SW480 (cell line): ENCODE results near the gene PMPCA.

Source experiments
- DNase-seq: peaks from one replicate; pipeline ENCODE4 v3.0.0-alpha.2; 2016; ENCODE audit warnings: low spot score

PMPCA gene

GRCh38 chr9:136436055-136436634 is 25.7 kb downstream of the PMPCA start:
- no peak for DNase-seq

DNA sequence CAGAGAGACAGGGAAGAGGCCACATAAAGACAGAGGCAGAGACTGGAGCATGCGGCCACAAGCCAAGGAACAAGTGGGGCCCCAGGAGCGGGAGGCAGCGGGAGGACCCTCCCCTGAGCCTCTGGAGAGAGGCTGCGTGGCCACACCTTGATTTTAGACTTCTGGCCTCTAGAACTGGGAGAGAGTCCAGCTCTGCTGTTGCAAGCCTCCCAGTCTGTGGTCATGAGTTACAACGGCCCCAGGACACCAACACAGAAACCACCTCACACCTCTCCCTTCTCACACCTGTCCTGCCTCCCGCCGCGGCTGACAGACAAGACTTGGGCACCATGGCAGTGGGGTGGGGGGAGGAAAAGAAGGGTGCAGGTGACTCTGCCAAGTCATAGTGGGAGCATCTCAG is 27.0 kb downstream of the PMPCA start:
- no peak for DNase-seq

GRCh38 chr9:136437839-136438547 is 27.5 kb downstream of the PMPCA start:
- no peak for DNase-seq

DNA sequence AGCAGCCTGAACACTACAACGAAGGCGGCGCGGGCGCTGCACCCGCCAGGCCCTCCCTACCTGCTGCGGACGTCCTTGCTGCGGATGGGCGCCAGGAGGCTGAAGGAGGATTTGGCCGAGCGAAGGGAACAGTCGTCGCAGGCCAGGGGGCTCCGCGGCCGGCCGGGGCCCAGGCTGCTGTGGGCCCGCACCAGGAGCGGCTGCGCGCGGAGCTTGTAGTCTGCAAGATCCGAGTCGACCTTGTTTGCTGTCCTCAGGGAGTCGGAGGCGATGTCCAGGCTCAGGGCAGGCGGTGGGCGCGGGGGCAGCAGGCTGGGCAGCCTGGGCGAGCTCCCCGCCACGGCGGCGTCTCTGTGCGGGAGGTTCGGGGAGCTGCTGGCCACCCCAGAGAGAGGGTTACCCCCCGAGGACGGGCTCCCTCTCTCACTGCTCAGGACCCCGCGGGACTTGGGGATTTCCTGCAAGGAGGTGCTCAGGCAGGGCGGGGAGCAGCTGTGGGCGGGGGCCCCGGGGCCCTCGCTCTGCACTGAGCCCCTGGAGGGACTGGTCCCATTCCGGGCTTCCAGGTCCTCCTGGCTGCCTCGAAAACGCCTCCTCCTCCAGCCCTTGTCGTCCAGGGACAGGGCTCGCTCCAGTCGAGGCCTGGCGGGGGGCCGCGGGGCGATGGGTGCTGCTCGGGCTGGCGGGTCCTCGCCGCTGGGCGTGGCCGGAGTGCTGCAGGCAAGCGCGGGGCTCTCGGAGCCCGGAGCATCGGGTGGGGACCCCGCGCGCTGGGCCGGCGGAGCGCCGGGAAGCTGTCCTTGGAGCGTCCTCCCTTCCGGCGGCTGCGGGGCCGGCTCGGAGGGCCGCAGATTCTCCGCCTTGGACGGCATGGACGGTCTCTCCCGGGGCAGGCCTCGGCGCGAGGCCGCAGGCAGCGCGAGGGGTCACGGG is 28.4 kb downstream of the PMPCA start:
- peak; percentile 18 for DNase-seq

GRCh38 chr9:136439481-136440408 is 29.3 kb downstream of the PMPCA start, which contains the start of gene INPP5E:
Gene INPP5E (minus strand): TSS chr9:136439845. CDS start chr9:136439419, 426 bp downstream.
- DNase-seq: peak; percentile 55

GRCh38 chr9:136441191-136441680 is 30.8 kb downstream of the PMPCA start:
- no peak for DNase-seq

DNA sequence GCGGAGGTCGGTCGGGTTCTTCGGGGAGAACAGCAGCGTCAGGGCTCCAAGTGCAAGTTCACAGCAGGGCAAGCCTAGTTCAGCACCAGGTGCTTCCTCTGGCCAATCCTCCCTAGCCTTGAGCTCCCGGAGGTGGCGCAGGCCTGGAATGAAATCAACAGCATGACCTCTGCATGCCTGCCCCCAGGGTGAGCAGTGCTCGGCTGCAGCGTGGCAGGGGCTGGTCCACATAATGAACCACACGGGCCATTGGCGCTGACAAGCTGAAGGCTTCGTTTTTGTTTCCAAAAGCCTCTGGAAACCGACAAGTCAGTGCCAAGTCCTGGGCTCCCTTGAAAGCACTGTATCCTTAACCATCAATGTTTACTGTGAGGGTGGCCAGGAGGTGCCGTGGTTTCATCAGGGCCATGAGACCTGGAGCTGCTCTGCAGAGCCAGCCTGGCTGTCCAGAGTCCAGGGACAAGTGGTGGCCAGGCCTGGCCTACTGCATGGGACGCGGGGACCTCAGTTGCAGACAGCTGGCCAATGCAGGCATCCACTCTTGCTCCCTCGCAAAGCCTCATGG is 31.3 kb downstream of the PMPCA start:
- DNase-seq: no peak

GRCh38 chr9:136442265-136442664 is 31.8 kb downstream of the PMPCA start:
- DNase-seq: no peak

- no peak for DNase-seq
These were observed 32.6 kb downstream of the PMPCA start for GRCh38 chr9:136443087-136443486.

DNA sequence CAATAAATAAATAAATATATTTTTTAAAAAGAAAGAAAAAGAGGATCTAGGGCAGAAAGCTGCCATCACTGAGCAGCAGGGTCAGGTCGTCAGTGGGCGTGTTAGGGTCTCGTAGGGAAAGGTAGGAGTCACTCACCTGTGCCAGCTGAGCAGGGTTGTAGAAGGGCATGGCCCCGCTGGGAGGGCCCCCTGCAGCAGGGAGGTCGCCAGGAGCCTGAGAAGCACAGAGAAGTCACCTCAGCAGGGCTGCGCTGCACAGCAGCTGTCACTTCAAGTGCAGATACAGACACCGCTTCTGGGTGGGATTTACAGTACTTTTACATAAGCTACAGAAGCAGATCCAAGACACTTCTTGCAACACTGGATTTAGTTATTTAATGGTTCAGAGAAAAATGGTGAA is 33.2 kb downstream of the PMPCA start:
- no peak for DNase-seq

DNA sequence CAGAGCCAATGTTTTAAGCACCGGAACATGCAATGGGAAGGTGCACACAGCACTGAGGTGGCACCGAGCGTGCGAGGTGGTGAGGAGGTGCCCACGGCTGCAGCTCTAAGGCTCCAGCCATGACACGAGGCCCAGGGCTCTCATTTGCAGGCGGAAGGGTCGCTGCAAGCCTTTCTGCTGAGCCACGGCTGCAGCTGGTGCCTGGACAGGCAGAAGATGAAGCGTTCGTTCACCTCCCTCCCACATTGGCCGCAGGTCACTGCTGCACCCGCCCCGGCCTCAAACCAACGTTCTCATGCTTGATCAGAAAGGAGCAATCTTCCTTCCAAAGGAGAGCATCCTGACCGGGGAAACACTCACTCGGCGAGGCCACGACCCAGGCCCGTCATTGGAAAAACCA is 33.6 kb downstream of the PMPCA start:
- no peak for DNase-seq

DNA sequence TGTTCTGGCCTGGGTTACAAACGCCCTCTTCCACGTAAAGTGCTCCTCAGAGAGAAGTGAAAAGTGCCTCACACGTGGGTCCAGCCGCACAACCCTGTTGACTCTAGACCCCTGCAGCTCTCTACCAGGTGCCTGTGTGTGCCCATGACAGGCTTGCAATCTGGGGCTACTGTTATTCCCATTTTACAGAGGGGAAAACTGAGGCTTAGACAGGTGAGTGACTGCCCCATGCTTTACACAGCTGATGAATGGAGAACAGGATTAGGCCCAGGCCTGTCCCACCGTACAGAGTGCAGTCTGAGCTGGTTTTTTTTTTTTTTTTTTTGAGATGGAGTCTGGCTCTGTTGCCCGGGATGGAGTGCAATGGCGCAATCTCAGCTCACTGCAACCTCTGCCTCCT is 35.3 kb downstream of the PMPCA start:
- DNase-seq: no peak

- no peak for DNase-seq
These were observed 36.8 kb downstream of the PMPCA start for GRCh38 chr9:136447173-136447778.

GRCh38 chr9:136448655-136449054 is 38.2 kb downstream of the PMPCA start:
- no peak for DNase-seq

DNA sequence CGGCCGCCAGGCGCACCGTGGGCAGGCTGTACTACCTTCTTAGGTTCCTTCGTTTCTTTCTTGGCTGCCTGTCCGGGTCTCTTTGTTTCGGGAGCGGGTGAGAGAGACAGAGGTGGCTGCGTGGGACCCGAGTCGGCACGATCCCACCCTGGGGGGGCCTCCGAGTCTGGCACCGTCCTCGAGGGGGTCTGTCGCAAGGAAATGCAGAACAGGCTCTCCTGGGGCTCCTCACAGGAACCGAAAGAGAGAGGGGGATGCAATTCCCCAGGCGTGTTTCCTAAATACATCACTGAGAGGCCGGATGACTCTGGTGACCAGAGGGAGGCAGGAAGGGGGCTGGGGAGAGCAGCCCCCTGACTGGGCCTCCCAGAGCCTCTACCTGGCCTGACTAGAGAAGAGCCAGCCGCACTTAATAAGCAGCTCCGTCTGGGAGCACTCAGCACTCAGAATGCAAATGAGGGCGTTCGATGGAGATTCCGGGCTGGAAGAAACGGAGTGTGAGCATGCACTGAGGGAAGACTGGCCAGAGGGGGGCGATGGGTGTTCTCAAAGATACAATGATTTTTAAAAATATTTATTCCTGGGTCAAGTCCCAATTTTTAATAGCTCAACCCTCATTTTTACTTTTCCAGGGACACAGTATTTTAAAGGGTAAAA is 40.9 kb downstream of the PMPCA start:
- DNase-seq: no peak

- DNase-seq: no peak
These were observed 42.9 kb downstream of the PMPCA start for GRCh38 chr9:136453326-136453725.

- no peak for DNase-seq
These were observed 43.8 kb downstream of the PMPCA start for GRCh38 chr9:136454026-136454796.

GRCh38 chr9:136455043-136456002 is 44.9 kb downstream of the PMPCA start:
- DNase-seq: no peak
